Astrocyte (in vitro differentiated cells and primary cell): ENCODE results near the gene CYP21A2.

Experiments
- EZH2 ChIP-seq: IDR thresholded peaks from 2 replicates; pipeline ENCODE4 v1.6.1; 2012; ENCODE audit warnings: mild to moderate bottlenecking, low read length, inconsistent platforms; ENCODE audit not compliant: insufficient read depth
- TF ChIP-seq, protein P1 (sequence below): IDR thresholded peaks from 2 replicates; pipeline ENCODE4 v1.5.1; 2011; ENCODE audit warnings: low read depth, mild to moderate bottlenecking, inconsistent platforms, low read length, moderate library complexity; ENCODE audit not compliant: insufficient read depth

- no peak for TF ChIP-seq EZH2
- TF ChIP-seq, protein P1, sequence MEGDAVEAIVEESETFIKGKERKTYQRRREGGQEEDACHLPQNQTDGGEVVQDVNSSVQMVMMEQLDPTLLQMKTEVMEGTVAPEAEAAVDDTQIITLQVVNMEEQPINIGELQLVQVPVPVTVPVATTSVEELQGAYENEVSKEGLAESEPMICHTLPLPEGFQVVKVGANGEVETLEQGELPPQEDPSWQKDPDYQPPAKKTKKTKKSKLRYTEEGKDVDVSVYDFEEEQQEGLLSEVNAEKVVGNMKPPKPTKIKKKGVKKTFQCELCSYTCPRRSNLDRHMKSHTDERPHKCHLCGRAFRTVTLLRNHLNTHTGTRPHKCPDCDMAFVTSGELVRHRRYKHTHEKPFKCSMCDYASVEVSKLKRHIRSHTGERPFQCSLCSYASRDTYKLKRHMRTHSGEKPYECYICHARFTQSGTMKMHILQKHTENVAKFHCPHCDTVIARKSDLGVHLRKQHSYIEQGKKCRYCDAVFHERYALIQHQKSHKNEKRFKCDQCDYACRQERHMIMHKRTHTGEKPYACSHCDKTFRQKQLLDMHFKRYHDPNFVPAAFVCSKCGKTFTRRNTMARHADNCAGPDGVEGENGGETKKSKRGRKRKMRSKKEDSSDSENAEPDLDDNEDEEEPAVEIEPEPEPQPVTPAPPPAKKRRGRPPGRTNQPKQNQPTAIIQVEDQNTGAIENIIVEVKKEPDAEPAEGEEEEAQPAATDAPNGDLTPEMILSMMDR: no peak
Measured at GRCh38 chr6:32070814-32071543, 32.8 kb downstream of the CYP21A2 start.
